ENCODE data around the gene SGCA. TPM values are rescaled to one million over a fixed set of nuclear protein-coding genes. Genes with fewer than 3 reads are reported as not detected.

Gene SGCA
- total RNA-seq, 1 donor from 2014 or later, result 78.5 TPM

- no peak for DNase-seq (ENCODE audit: low spot score in 2 of 2)
- H3K36me3 ChIP-seq, result peaks cover 0 to 1% of the 10 kb centered on the region in 2 donors
- H3K9me3 ChIP-seq, result no peaks in the 10 kb centered on the region
- H3K4me1 ChIP-seq, result peaks cover 34 to 49% of the 10 kb centered on the region in 2 donors
- peak overlapping the region; percentile 54 to 89 for H3K4me3 ChIP-seq
- intact Hi-C loops (cut with DNase I), result no loop called here
- no peaks in the 10 kb centered on the region for H3K27me3 ChIP-seq
- TF ChIP-seq CTCF (IDR thresholded peaks at IDR 0.05), result no peak
- peak overlapping the region; percentile 2 to 16 for H3K27ac ChIP-seq
These were observed 36.5 kb upstream of the SGCA start for GRCh38 chr17:50129353-50129727.

- peak within 1 kb of the TSS; percentile 2 to 16 for H3K27ac ChIP-seq
- no peaks in the 10 kb centered on the region for H3K27me3 ChIP-seq
- H3K4me1 ChIP-seq, result peaks cover 34 to 53% of the 10 kb centered on the region in 2 donors
- DNase-seq (ENCODE audit: low spot score in 2 of 2), result no peak
- H3K4me3 ChIP-seq, result peak within 1 kb of the TSS; percentile 54 to 89
- H3K36me3 ChIP-seq, result peaks cover 5 to 7% of the 10 kb centered on the region in 2 donors
- H3K9me3 ChIP-seq, result no peaks in the 10 kb centered on the region
- intact Hi-C loops (cut with DNase I), result no loop called here
- no peak for TF ChIP-seq CTCF (IDR thresholded peaks at IDR 0.05)
These were observed 35.9 kb upstream of the SGCA start, which contains the start of gene SAMD14 for GRCh38 chr17:50129728-50130558. TSS of gene SAMD14 (minus strand) at chr17:50130160. CDS start at chr17:50124959, 5,201 bp downstream.

DNA sequence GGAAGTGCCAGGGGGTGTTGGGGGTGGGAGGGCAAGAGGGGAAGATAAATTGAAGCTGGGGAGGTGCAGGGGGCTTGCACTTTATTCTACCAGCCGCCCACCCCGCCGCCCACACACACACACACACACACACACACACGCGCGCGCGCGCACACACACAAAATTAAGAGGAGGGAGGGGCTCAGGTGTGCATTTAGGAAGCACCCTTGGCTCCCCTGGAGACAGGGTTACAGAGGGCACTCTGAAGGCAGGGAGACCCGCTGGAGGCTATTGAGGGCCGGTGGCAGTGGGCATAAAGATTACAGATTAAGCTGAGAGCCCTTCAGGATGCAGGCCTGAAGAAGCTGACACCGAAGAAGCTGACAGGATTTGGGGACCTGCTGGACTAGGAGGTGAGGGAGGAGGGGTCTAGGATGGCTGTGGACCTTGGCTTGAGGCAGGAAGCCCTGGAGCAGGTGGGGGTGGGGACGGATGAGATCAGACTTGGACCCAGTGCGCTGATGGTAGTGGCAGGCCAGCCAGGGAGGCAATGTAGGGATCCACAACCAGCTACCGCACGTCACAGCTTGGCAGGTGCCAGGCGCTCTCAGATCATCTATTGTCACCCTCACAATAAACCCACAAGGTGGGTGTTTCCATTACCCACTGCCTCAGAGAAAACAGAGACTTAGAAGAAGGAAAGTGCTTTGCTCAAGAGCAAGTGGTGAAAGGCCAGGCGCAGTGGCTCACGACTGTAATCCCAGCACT is 35.1 kb upstream of the SGCA start:
- Histone ChIP-seq H3K27me3 (no peaks in the 10 kb centered on the region), H3K9me3 (no peaks in the 10 kb centered on the region), H3K4me3 (peak overlapping the region in 1 of 2 donors; percentile 89), H3K27ac (no peak overlapping the region), H3K36me3 (peaks cover 13 to 15% of the 10 kb centered on the region in 2 donors), H3K4me1 (peaks cover 34 to 53% of the 10 kb centered on the region in 2 donors)
- intact Hi-C loops (cut with DNase I), result loop anchor here (1.0 kb wide), 1 partner anchor 13 kb away; no protein-coding TSS in a partner anchor
- no peak for TF ChIP-seq CTCF (IDR thresholded peaks at IDR 0.05)
- no peak for DNase-seq (ENCODE audit: low spot score in 2 of 2)

GRCh38 chr17:50132104-50132794 is 33.6 kb upstream of the SGCA start:
- no peak for TF ChIP-seq CTCF (IDR thresholded peaks at IDR 0.05)
- Histone ChIP-seq H3K4me1 (peaks cover 34 to 53% of the 10 kb centered on the region in 2 donors), H3K36me3 (peaks cover 28 to 30% of the 10 kb centered on the region in 2 donors), H3K27me3 (no peaks in the 10 kb centered on the region), H3K4me3 (no peak overlapping the region), H3K9me3 (no peaks in the 10 kb centered on the region), H3K27ac (peak overlapping the region; percentile 85 to 93)
- DNase-seq (ENCODE audit: low spot score in 2 of 2), result no peak
- intact Hi-C loops (cut with DNase I), result no loop called here

- Histone ChIP-seq H3K27me3 (no peaks in the 10 kb centered on the region), H3K9me3 (no peaks in the 10 kb centered on the region), H3K4me3 (peak overlapping the region in 1 of 2 donors; percentile 23), H3K36me3 (peaks cover 38 to 40% of the 10 kb centered on the region in 2 donors), H3K27ac (peak overlapping the region; percentile 85 to 93), H3K4me1 (peaks cover 34 to 53% of the 10 kb centered on the region in 2 donors)
- DNase-seq (ENCODE audit: low spot score in 2 of 2), result peak; percentile 45 to 87
- intact Hi-C loops (cut with DNase I), result no loop called here
- no peak for TF ChIP-seq CTCF (IDR thresholded peaks at IDR 0.05)
These were observed 32.6 kb upstream of the SGCA start for GRCh38 chr17:50133028-50133768.
